Heart right ventricle (tissue), 16 donors: ENCODE measurements around the gene GP9. TPM values are rescaled to one million over a fixed set of nuclear protein-coding genes. Genes with fewer than 3 reads are reported as not detected.

Experiments used
- ATAC-seq, 8 donors: fragments of 200-7000 bp; cut with Tn5 transposase; one replicate each; pipeline ENCODE4 v1.9.1; 2020; ENCODE audit warnings: mild to moderate bottlenecking in 8 of 8, moderate library complexity in 8 of 8, moderate number of reproducible peaks in 1 of 8
- DNase-seq, 2 donors: peaks; one replicate each; pipeline ENCODE4 v3.0.0-alpha.2; 2020
- H3K27ac ChIP-seq, 10 donors: fragments of 200-600 bp; sonication (generic) in 2 of 10; one replicate each; pipeline versions ENCODE4 v1.5.0 to v1.8.0; 2020 to 2022; ENCODE audit warnings: mild to moderate bottlenecking in 3 of 10
- H3K27me3 ChIP-seq, 7 donors: fragments of 200-600 bp; one replicate each; pipeline ENCODE4 v1.8.0; 2021 to 2022; ENCODE audit warnings: mild to moderate bottlenecking in 2 of 7
- H3K36me3 ChIP-seq, 9 donors: fragments of 200-600 bp; sonication (generic) in 1 of 9; one replicate each; pipeline versions ENCODE4 v1.5.0 to v1.8.0; 2020 to 2022; ENCODE audit warnings: mild to moderate bottlenecking in 2 of 9
- H3K4me1 ChIP-seq, 9 donors: fragments of 200-600 bp; sonication (generic) in 1 of 9; one replicate each; pipeline versions ENCODE4 v1.5.0 to v1.8.0; 2020 to 2022; ENCODE audit warnings: mild to moderate bottlenecking in 4 of 9
- H3K4me3 ChIP-seq, 10 donors: fragments of 200-600 bp; sonication (generic) in 2 of 10; one replicate each; pipeline versions ENCODE4 v1.5.0 to v1.8.0; 2020 to 2022; ENCODE audit warnings: mild to moderate bottlenecking in 7 of 10, moderate library complexity in 2 of 10
- H3K9me3 ChIP-seq, 11 donors: fragments of 200-600 bp in 10 of 11; sonication (generic) in 2 of 11; one replicate each; pipeline versions ENCODE4 v1.5.0 to v1.8.0; 2013 to 2022; ENCODE audit warnings: mild to moderate bottlenecking in 2 of 11, control low read depth in 1 of 11, moderate library complexity in 1 of 11
- WGBS, 2 donors: extraction: QIAGEN DNeasy Blood & Tissue Kit; methylation state at CpG; one replicate each; pipeline ENCODE4 v1.1.7; 2013; ENCODE audit warnings: inconsistent platforms in 1 of 2; 5-methylcytosine and 5-hydroxymethylcytosine counted together
- intact Hi-C, 10 donors: fragments of 100-400 bp; cut with DNase I; formaldehyde crosslinking; loops; one replicate each; pipeline versions ENCODE4 v1.11.1 to v1.14.2; 2022
- polyA plus RNA-seq, 2 donors: library from polyadenylated mRNA; stranded (reverse); fragments of 200-250 nt; gene quantifications; one replicate each; pipeline ENCODE4 v1.2.3, GENCODE V29; 2013
- total RNA-seq, 10 donors: library from RNA; stranded (reverse); fragmentation: NEBNext Ultra II Directional in 3 of 10; extraction: Animal tissue kit (Norgen Biotek cat#: 25700) in 3 of 10; gene quantifications; one replicate each; pipeline versions ENCODE4 v1.2.1 to v1.2.4, GENCODE V29; 2021 to 2023
- TF ChIP-seq, protein P1 (sequence below), 9 donors: fragments of 200-600 bp; sonication (generic) in 2 of 9; IDR thresholded peaks; one replicate each; pipeline versions ENCODE4 v1.5.0 to v1.8.0; 2021 to 2022; ENCODE audit warnings: antibody characterized with exemption in 9 of 9, mild to moderate bottlenecking in 5 of 9, moderate library complexity in 1 of 9
- donor health status: Arrhythmogenic right ventricular cardiomyopathy.
- donor health status: ischemic (EF 13 %, LVEDD 7.1; RV severe dilation, severe dysfunction).
- donor health status: healthy with polysubstance abuse.
- donor health status: DM: no; HTN: yes; CAD: no.
- donor health status: DM: no; HTN: no; CAD: no.
- donor health status: ischemic (EF 25% LVEDD 6.9; RV normal size, moderate dysfunction).
- donor health status: ischemic (EF 25% LVEDD 5.7; RV mildly dilated, moderate dysfunction).
- donor health status: healthy.
- donor health status: DM: yes; HTN: yes; CAD: no.
- donor health status: Ischemic cardiomyopathy.
- donor health status: ischemic (EF 35%, LVEDD 5.7; RV mildly dilated, moderate dysfunction).
- donor health status: nonischemic (EF 11% LVEDD 7.7; RV severe dilation, severe dysfunction).
- donor health status: DM: yes; HTN: yes; CAD: no.
- donor health status: PGD.
- donor health status: ischemic (EF 29% LVEDD 5.4; RV normal size, mild dysfunction).
- donor health status: nonischemic (EF 23%, LVEDD 6.1; RV moderate dilation, normal function).

The GP9 gene
- total and polyA plus RNA-seq, 12 donors = 0.13 TPM; not detected in 11

DNA sequence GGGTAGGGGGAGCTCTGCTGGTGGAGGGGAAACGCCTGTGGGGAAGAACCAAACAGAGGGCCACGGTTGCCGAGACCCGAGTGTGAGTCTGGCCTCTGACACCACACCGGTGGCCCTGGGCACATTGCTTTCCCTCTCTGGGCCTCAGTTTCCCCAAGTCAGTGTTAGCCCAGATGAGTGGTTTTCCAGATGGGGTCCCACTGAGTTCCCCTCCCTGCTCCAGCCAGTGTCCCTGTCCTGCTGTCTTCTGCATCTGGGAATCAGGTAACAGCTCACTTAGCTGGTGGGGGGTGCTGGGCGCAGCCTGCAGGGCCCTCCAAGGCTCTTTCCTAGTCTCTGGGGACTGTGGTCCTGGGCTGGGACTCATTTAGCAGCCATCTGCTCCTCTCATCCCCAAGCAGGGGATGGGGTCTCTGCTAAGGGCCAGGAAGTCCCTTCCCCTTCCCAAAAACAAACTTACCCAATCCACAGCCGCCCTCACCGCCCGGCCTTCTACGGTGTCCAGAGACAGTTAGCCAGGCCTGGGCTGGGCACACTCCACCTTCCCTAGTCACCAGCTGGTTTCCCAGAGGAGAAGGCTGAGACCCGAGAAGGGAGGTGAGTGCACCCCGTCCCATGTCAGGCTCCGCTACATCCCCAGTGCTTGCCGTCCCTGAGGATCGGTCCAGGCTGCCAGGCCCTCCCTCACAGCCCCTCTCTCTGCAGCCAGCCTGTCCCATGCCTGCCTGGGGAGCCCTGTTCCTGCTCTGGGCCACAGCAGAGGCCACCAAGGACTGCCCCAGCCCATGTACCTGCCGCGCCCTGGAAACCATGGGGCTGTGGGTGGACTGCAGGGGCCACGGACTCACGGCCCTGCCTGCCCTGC lies 676 bp downstream of the GP9 start:
- Histone ChIP-seq H3K4me3 (no peak overlapping the region), H3K27ac (no peak overlapping the region), H3K27me3 (no peaks in the 10 kb centered on the region), H3K9me3 (no peaks in the 10 kb centered on the region), H3K36me3 (no peaks in the 10 kb centered on the region), H3K4me1 (peaks cover 0 to 26% (median 3%) of the 10 kb centered on the region in 9 donors)
- intact Hi-C loops = no loop called here
- TF ChIP-seq, protein P1, sequence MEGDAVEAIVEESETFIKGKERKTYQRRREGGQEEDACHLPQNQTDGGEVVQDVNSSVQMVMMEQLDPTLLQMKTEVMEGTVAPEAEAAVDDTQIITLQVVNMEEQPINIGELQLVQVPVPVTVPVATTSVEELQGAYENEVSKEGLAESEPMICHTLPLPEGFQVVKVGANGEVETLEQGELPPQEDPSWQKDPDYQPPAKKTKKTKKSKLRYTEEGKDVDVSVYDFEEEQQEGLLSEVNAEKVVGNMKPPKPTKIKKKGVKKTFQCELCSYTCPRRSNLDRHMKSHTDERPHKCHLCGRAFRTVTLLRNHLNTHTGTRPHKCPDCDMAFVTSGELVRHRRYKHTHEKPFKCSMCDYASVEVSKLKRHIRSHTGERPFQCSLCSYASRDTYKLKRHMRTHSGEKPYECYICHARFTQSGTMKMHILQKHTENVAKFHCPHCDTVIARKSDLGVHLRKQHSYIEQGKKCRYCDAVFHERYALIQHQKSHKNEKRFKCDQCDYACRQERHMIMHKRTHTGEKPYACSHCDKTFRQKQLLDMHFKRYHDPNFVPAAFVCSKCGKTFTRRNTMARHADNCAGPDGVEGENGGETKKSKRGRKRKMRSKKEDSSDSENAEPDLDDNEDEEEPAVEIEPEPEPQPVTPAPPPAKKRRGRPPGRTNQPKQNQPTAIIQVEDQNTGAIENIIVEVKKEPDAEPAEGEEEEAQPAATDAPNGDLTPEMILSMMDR (IDR thresholded peaks at IDR 0.05) = no peak
- ATAC-seq (peak in 1 of 8 donors; percentile 28), DNase-seq (no peak)
- 90 to 91% methylated on average over 19 of the region's 19 CpGs for WGBS, 2 donors

DNA sequence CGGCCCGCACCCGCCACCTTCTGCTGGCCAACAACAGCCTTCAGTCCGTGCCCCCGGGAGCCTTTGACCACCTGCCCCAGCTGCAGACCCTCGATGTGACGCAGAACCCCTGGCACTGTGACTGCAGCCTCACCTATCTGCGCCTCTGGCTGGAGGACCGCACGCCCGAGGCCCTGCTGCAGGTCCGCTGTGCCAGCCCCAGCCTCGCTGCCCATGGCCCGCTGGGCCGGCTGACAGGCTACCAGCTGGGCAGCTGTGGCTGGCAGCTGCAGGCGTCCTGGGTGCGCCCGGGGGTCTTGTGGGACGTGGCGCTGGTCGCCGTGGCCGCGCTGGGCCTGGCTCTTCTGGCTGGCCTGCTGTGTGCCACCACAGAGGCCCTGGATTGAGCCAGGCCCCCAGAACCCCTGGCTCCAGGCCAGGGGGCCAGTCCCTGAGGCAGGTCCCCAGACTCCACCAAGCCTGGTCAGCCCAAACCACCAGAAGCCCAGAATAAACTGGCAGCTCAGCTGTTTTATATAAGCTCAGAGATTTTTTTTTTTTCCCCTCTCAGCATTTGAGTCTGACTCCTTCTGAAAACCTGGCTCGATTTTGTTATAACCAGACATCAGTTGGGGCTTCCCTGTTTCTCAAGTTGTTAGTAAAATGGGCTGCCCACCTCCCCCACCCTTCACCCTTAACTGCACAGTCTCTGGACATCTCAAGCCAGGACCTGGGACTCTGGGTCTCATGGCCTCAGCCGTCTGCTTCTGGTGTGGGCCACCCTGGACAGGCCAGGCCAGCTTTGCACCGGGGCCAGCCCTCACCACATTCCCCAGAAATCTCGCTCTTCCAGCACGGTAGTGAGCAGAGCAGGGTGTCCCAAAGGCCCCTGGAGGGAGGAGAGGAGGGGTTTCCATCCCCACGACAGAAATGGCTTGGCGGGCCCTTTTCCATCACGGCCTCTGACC lies 1.6 kb downstream of the GP9 start:
- H3K36me3 ChIP-seq = no peaks in the 10 kb centered on the region
- H3K27ac ChIP-seq = no peak overlapping the region
- no peak overlapping the region for H3K4me3 ChIP-seq
- peaks cover 0 to 26% (median 3%) of the 10 kb centered on the region in 9 donors for H3K4me1 ChIP-seq
- H3K27me3 ChIP-seq = no peaks in the 10 kb centered on the region
- intact Hi-C loops = no loop called here
- peak in 1 of 8 donors; percentile 19 for ATAC-seq
- TF ChIP-seq, protein P1 (IDR thresholded peaks at IDR 0.05) = no peak
- no peak for DNase-seq
- WGBS, 2 donors = 89 to 92% methylated on average over 32 of the region's 32 CpGs
- H3K9me3 ChIP-seq = no peaks in the 10 kb centered on the region

DNA sequence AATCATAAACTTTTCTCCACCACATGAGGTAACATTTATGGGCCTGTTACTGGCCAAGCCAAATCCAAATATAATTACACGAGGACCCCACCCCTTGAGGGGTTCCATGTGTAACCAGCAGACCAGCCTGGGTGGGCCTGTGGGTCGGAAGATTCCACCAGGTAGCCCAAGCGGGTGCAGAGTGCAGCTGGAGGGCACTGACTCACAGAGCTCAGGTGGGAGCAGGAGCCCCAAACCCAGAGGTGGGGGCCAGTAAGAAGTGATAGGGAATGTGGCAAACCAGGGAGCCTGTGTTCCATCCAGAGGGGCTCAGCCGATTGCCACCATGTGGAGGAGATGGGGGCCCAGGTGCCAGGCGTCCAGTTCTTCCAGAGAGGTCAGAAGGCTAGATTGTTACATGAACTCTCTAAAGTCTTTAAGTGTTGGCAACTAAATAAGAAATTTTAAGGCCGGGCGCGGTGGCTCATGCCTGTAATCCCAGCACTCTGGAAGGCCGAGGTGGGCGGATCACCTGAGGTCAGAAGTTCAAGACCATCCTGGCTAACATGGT lies 2.6 kb downstream of the GP9 start:
- Histone ChIP-seq H3K4me3 (no peak overlapping the region), H3K36me3 (no peaks in the 10 kb centered on the region), H3K4me1 (peaks cover 0 to 27% (median 4%) of the 10 kb centered on the region in 9 donors), H3K9me3 (no peaks in the 10 kb centered on the region), H3K27me3 (no peaks in the 10 kb centered on the region), H3K27ac (no peak overlapping the region)
- intact Hi-C loops = no loop called here
- ATAC-seq = no peak
- TF ChIP-seq, protein P1 (IDR thresholded peaks at IDR 0.05) = no peak
- DNase-seq = no peak
- 91 to 93% methylated on average over 10 of the region's 10 CpGs for WGBS, 2 donors
